Astrocyte (in vitro differentiated cells and primary cell): ENCODE measurements around the gene ACSM5. TPM values are rescaled to one million over a fixed set of nuclear protein-coding genes. Genes with fewer than 3 reads are reported as not detected.
"Not testable (repeated sequence)": the region's sequence is repeated elsewhere in the genome, so short reads cannot be mapped to it uniquely, and the experiment has no call there.

Experiments
- DNase-seq: peaks from one replicate; pipeline ENCODE4 v3.0.0-alpha.2; 2010; ENCODE audit warnings: low read depth
- FAIRE-seq: peaks from 2 replicates; lab custom pipeline; 2011; peaks lifted over from hg19 to GRCh38; lab: Jason Lieb, UNC
- H2AFZ ChIP-seq: 2 replicates; pipeline ENCODE4 v1.6.0; 2012; ENCODE audit warnings: low read depth, low read length, inconsistent platforms
- H3K27ac ChIP-seq: 2 replicates; pipeline ENCODE4 v1.5.1; 2011; ENCODE audit warnings: low read depth, low read length, inconsistent platforms
- H3K27me3 ChIP-seq: 2 replicates; pipeline ENCODE4 v1.6.0; 2011; ENCODE audit warnings: low read length, inconsistent platforms; ENCODE audit not compliant: insufficient read depth
- H3K36me3 ChIP-seq: 2 replicates; pipeline ENCODE4 v1.5.1; 2011; ENCODE audit warnings: low read length, inconsistent platforms; ENCODE audit not compliant: insufficient read depth
- H3K4me1 ChIP-seq: 2 replicates; pipeline ENCODE4 v1.5.1; 2011; ENCODE audit warnings: low read length, inconsistent platforms; ENCODE audit not compliant: insufficient read depth
- H3K4me2 ChIP-seq: 2 replicates; pipeline ENCODE4 v1.6.0; 2012; ENCODE audit warnings: low read length, inconsistent platforms
- H3K4me3 ChIP-seq: 2 replicates; pipeline ENCODE4 v1.5.1; 2011; ENCODE audit warnings: low read depth, mild to moderate bottlenecking, low read length, inconsistent platforms; ENCODE audit not compliant: insufficient read depth
- H3K79me2 ChIP-seq: 2 replicates; pipeline ENCODE4 v1.6.0; 2012; ENCODE audit warnings: mild to moderate bottlenecking, low read length, inconsistent platforms; ENCODE audit not compliant: insufficient read depth
- H3K9ac ChIP-seq: 2 replicates; pipeline ENCODE4 v1.6.0; 2012; ENCODE audit warnings: mild to moderate bottlenecking, low read length, inconsistent platforms
- H3K9me3 ChIP-seq: 2 replicates; pipeline ENCODE4 v1.5.1; 2012; ENCODE audit warnings: low read depth, mild to moderate bottlenecking, low read length, inconsistent platforms; ENCODE audit not compliant: insufficient read depth
- H4K20me1 ChIP-seq: 2 replicates; pipeline ENCODE4 v1.6.0; 2012; ENCODE audit warnings: low read length, inconsistent platforms; ENCODE audit not compliant: insufficient read depth
- H3K27ac Mint-ChIP-seq: one replicate; pipeline ENCODE4 v1.8.0; 2021; ENCODE audit warnings: mild to moderate bottlenecking, mixed read lengths; ENCODE audit not compliant: unreplicated experiment
- H3K27me3 Mint-ChIP-seq: one replicate; pipeline ENCODE4 v1.8.0; 2021; ENCODE audit warnings: low read depth, mixed read lengths; ENCODE audit not compliant: unreplicated experiment
- H3K36me3 Mint-ChIP-seq: one replicate; pipeline ENCODE4 v1.8.0; 2021; ENCODE audit warnings: low read depth, mixed read lengths; ENCODE audit not compliant: unreplicated experiment
- H3K4me1 Mint-ChIP-seq: one replicate; pipeline ENCODE4 v1.8.0; 2021; ENCODE audit warnings: low read depth, mixed read lengths; ENCODE audit not compliant: unreplicated experiment
- H3K4me3 Mint-ChIP-seq: one replicate; pipeline ENCODE4 v1.8.0; 2021; ENCODE audit warnings: mild to moderate bottlenecking, moderate library complexity, mixed read lengths; ENCODE audit not compliant: unreplicated experiment
- H3K9me3 Mint-ChIP-seq: one replicate; pipeline ENCODE4 v1.8.0; 2021; ENCODE audit warnings: mild to moderate bottlenecking, mixed read lengths; ENCODE audit not compliant: unreplicated experiment
- EZH2 ChIP-seq: IDR thresholded peaks from 2 replicates; pipeline ENCODE4 v1.6.1; 2012; ENCODE audit warnings: mild to moderate bottlenecking, low read length, inconsistent platforms; ENCODE audit not compliant: insufficient read depth
- total RNA-seq: library from RNA; stranded (reverse); gene quantifications from 2 replicates; pipeline ENCODE4 v1.2.1, GENCODE V29; 2021
- TF ChIP-seq, protein P1 (sequence below): IDR thresholded peaks from 2 replicates; pipeline ENCODE4 v1.5.1; 2011; ENCODE audit warnings: low read depth, mild to moderate bottlenecking, inconsistent platforms, low read length, moderate library complexity; ENCODE audit not compliant: insufficient read depth

Gene ACSM5
- total RNA-seq, 1 donor from 2014 or later = not detected

DNA sequence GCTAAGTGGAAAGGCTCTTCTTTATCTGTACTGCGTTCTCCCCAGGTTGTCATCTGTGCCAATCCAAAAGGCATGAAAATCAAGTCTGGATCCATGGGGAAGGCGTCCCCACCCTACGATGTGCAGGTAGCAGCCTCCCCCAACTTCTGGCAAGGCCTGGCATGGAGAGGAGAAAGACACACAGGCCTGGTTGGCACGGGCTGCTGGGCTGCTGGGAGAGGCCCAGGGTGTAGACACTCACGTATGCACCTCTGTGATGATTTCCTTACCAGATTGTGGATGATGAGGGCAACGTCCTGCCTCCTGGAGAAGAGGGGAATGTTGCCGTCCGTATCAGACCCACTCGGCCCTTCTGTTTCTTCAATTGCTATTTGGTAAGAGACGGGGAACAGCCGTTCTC is 21.6 kb downstream of the ACSM5 start:
- H3K27me3 Mint-ChIP-seq = peaks cover 3% of the 10 kb centered on the region
- no peaks in the 10 kb centered on the region for H4K20me1 ChIP-seq
- H3K4me2 ChIP-seq = no peak overlapping the region
- H3K4me1 ChIP-seq = no peaks in the 10 kb centered on the region
- H3K4me3 Mint-ChIP-seq = no peak overlapping the region
- no peaks in the 10 kb centered on the region for H3K79me2 ChIP-seq
- no peaks in the 10 kb centered on the region for H3K27me3 ChIP-seq
- peaks cover 8% of the 10 kb centered on the region for H3K4me1 Mint-ChIP-seq
- no peak overlapping the region for H3K9ac ChIP-seq
- peaks cover 3% of the 10 kb centered on the region for H3K9me3 Mint-ChIP-seq
- H3K9me3 ChIP-seq = no peaks in the 10 kb centered on the region
- H3K36me3 ChIP-seq = no peaks in the 10 kb centered on the region
- H3K4me3 ChIP-seq = no peak overlapping the region
- TF ChIP-seq, protein P1, sequence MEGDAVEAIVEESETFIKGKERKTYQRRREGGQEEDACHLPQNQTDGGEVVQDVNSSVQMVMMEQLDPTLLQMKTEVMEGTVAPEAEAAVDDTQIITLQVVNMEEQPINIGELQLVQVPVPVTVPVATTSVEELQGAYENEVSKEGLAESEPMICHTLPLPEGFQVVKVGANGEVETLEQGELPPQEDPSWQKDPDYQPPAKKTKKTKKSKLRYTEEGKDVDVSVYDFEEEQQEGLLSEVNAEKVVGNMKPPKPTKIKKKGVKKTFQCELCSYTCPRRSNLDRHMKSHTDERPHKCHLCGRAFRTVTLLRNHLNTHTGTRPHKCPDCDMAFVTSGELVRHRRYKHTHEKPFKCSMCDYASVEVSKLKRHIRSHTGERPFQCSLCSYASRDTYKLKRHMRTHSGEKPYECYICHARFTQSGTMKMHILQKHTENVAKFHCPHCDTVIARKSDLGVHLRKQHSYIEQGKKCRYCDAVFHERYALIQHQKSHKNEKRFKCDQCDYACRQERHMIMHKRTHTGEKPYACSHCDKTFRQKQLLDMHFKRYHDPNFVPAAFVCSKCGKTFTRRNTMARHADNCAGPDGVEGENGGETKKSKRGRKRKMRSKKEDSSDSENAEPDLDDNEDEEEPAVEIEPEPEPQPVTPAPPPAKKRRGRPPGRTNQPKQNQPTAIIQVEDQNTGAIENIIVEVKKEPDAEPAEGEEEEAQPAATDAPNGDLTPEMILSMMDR = no peak
- TF ChIP-seq EZH2 = no peak
- DNase-seq (no peak), FAIRE-seq (no peak)
- H3K27ac ChIP-seq = no peak overlapping the region
- no peak overlapping the region for H3K27ac Mint-ChIP-seq
- no peak overlapping the region for H2AFZ ChIP-seq
- H3K36me3 Mint-ChIP-seq = no peaks in the 10 kb centered on the region

DNA sequence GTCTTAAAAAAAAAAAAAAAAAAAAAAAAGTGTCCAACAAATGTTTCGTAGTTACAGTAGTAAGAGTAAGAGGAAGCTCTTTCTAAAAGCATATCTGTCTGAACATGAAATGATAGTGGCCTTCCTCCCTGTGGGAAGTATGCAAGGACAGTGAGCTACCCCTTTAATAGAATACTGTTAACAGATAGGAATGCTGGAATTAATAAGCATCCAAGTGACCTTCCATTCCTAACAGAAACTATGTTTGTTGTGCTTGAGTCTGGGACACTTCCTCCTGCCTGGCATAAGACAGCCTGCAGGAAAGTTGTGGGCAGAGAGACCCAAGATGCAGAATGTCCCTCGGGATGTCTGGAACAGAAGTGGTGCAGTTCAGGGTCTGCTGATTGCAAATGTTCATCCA is 29.6 kb downstream of the ACSM5 start:
- H3K4me2 ChIP-seq, H3K9ac ChIP-seq, H3K9me3 Mint-ChIP-seq, FAIRE-seq, H3K4me3 Mint-ChIP-seq, DNase-seq, H3K36me3 ChIP-seq, H3K36me3 Mint-ChIP-seq, H3K9me3 ChIP-seq, H3K79me2 ChIP-seq, H3K4me3 ChIP-seq, H4K20me1 ChIP-seq, H3K27me3 Mint-ChIP-seq, H3K4me1 ChIP-seq, H3K27ac Mint-ChIP-seq, H3K4me1 Mint-ChIP-seq, H2AFZ ChIP-seq, H3K27ac ChIP-seq, H3K27me3 ChIP-seq: not testable (repeated sequence)

DNA sequence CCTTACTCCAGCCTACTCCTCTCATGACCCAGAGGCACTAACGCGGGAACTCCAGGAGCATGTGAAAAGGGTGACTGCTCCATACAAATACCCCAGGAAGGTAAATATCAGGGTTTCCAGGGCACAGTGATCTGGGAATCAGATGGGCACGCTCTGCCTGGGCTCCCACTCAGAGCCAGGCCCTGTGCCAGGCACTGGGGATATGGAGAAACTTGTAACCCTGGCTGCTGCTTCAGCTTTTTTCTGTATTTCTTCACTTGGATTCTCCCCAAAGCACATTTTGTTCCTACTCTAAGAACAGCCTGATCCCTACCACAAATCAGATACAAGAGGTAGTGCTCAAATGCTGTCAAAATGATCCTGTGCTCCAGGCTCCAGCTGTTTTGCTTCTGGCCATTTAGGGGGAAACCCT is 30.5 kb downstream of the ACSM5 start:
- H2AFZ ChIP-seq, DNase-seq, H3K9ac ChIP-seq, H3K36me3 Mint-ChIP-seq, H3K4me3 ChIP-seq, H3K4me1 ChIP-seq, H3K27me3 ChIP-seq, H3K79me2 ChIP-seq, FAIRE-seq, H3K9me3 Mint-ChIP-seq, H4K20me1 ChIP-seq, H3K4me3 Mint-ChIP-seq, H3K4me1 Mint-ChIP-seq, H3K9me3 ChIP-seq, H3K4me2 ChIP-seq, H3K27ac ChIP-seq, H3K27me3 Mint-ChIP-seq, H3K36me3 ChIP-seq: not testable (repeated sequence)
- peak overlapping the region; percentile 82 for H3K27ac Mint-ChIP-seq

DNA sequence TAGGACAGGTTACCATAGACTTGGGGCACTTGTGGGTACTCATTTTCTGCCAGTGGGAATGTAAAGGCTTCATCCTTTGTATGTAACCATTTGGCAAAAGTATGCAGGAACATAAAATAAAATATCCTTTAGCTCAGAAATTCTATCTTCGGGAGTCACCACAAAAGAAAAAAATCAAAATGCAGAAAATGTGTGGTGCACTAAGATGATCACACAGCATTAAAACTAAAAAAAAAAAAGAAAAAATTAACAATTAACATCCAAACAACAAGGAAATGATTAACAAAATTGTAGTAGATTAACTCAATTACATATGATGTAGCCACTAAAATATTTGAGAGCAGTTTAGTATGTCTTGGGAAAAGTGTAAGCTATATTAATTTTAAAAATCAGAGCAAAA is 31.4 kb downstream of the ACSM5 start:
- H3K4me3 ChIP-seq, H3K9ac ChIP-seq, H3K4me2 ChIP-seq, H3K9me3 ChIP-seq, DNase-seq, H3K4me1 Mint-ChIP-seq, H3K27me3 ChIP-seq, FAIRE-seq, H2AFZ ChIP-seq, H3K4me3 Mint-ChIP-seq, H3K9me3 Mint-ChIP-seq, H3K4me1 ChIP-seq, H3K36me3 ChIP-seq, H3K36me3 Mint-ChIP-seq, H4K20me1 ChIP-seq, H3K27me3 Mint-ChIP-seq, H3K79me2 ChIP-seq, H3K27ac ChIP-seq: not testable (repeated sequence)
- H3K27ac Mint-ChIP-seq = peak overlapping the region; percentile 82
